ENCODE results near the gene FADS3.

Gene FADS3, protein sequence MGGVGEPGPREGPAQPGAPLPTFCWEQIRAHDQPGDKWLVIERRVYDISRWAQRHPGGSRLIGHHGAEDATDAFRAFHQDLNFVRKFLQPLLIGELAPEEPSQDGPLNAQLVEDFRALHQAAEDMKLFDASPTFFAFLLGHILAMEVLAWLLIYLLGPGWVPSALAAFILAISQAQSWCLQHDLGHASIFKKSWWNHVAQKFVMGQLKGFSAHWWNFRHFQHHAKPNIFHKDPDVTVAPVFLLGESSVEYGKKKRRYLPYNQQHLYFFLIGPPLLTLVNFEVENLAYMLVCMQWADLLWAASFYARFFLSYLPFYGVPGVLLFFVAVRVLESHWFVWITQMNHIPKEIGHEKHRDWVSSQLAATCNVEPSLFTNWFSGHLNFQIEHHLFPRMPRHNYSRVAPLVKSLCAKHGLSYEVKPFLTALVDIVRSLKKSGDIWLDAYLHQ

DNA sequence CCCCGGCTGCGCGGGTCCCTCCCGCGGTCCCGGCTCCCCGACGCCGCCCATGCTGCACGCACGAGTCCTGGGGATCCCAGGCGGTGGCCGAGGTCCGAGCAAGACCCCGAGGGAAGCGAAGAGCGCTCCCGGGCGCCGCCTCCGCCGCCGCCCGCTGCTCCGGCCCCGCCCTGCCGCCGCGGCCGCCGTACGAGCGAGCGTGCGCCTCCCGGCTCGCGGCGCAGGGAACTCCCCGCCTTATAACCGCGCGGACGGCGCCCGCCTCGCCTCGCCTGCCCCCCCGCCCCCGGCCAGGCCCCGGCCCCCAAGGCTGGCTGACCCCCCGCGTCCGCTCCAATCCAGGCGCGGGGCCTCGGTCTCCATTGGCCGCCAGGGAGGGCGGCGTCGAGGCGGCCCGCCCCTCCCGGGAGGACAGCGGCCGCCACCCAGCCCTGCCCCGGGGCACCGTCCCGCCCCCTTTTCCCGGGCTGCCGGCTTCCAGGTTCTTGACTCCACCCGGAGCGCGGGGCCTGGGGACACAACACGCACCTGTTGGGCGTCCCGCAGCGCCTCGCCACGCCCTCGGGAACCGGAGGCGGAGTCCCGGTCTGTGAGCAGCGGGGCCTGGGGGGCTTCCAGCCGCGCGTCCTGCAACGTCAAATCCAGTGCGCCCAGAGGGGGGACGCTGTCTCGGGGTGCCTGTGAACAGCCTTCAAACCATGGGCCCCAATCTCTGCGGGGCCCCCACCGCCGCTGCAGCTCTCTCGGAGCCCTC, at the start of gene FADS3:
TSS of gene FADS3 (minus strand) at position 215 of the 754 bp plus-strand sequence. CDS start at position 51, 164 bp downstream.
- peak within 1 kb of the TSS; percentile 66 for H2AFZ ChIP-seq (ENCODE audit: low read depth, low read length)
- DNase-seq: peak; percentile 76

DNA sequence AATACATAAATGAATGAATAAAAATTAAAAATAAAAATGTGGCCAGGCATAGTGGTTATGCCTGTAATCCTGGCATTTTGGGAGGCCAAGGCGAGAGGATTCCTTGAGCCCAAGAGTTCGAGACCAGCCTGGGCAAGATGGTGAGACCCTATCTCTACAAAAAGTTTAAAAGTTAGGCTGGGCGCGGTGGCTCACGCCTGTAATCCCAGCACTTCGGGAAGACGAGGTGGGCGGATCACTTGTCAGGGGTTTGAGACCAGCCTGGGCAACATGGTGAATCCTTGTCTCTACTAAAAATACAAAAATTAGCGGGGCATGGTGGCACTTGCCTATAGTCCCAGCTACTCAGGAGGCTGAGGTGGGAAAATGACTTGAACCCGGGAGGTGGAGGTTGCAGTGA, 49.1 kb upstream of the FADS3 start:
- H3K27ac ChIP-seq (ENCODE audit: low read length): no peak overlapping the region
- H3K79me2 ChIP-seq (ENCODE audit: insufficient read depth, low read length): no peaks in the 10 kb centered on the region
- peaks cover 2% of the 10 kb centered on the region for H3K9me3 ChIP-seq (ENCODE audit: insufficient read depth, low read length, severe bottlenecking)
- no peaks in the 10 kb centered on the region for H3K4me1 ChIP-seq (ENCODE audit: insufficient read depth, low read length)
- H3K9ac ChIP-seq (ENCODE audit: low read depth, low read length): no peak overlapping the region
- H2AFZ ChIP-seq (ENCODE audit: low read depth, low read length): no peak overlapping the region
- ATAC-seq (ENCODE audit: insufficient read depth, low read depth) (no peak), DNase-seq (no peak)
- no peak overlapping the region for H3K4me2 ChIP-seq (ENCODE audit: insufficient read depth, low read length)
- no peaks in the 10 kb centered on the region for H3K36me3 ChIP-seq (ENCODE audit: insufficient read depth, low read length)
- TF ChIP-seq EZH2 (IDR thresholded peaks at IDR 0.05; ENCODE audit: borderline replicate concordance, low read depth, low read length, severe bottlenecking): no peak
- TF ChIP-seq, protein P1, sequence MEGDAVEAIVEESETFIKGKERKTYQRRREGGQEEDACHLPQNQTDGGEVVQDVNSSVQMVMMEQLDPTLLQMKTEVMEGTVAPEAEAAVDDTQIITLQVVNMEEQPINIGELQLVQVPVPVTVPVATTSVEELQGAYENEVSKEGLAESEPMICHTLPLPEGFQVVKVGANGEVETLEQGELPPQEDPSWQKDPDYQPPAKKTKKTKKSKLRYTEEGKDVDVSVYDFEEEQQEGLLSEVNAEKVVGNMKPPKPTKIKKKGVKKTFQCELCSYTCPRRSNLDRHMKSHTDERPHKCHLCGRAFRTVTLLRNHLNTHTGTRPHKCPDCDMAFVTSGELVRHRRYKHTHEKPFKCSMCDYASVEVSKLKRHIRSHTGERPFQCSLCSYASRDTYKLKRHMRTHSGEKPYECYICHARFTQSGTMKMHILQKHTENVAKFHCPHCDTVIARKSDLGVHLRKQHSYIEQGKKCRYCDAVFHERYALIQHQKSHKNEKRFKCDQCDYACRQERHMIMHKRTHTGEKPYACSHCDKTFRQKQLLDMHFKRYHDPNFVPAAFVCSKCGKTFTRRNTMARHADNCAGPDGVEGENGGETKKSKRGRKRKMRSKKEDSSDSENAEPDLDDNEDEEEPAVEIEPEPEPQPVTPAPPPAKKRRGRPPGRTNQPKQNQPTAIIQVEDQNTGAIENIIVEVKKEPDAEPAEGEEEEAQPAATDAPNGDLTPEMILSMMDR (IDR thresholded peaks at IDR 0.05; ENCODE audit: borderline replicate concordance, extremely low read depth, low read length, poor library complexity, severe bottlenecking): no peak
- H3K27me3 ChIP-seq (ENCODE audit: insufficient read depth, low read length, poor library complexity): peaks cover 7% of the 10 kb centered on the region
- H3K4me3 ChIP-seq (ENCODE audit: low read depth in 1 of 2, low read length in 2 of 2): no peak overlapping the region
- H4K20me1 ChIP-seq (ENCODE audit: insufficient read depth, low read length): no peaks in the 10 kb centered on the region

More for the DNA sequence above, at the start of gene FADS3:
- peaks cover 3% of the 10 kb centered on the region; the same call in 1 of the 2 replicates for H4K20me1 ChIP-seq (ENCODE audit: insufficient read depth, low read length)
- peaks cover 4% of the 10 kb centered on the region for H3K27me3 ChIP-seq (ENCODE audit: insufficient read depth, low read length, poor library complexity)
- H3K4me3 ChIP-seq (ENCODE audit: low read depth in 1 of 2, low read length in 2 of 2): peak within 1 kb of the TSS; percentile 16 to 59; a peak in 3 of 4 replicates
- H3K27ac ChIP-seq (ENCODE audit: low read length): no peak within 1 kb of the TSS; the same call in 1 of the 2 replicates
- H3K9ac ChIP-seq (ENCODE audit: low read depth, low read length): peak within 1 kb of the TSS; percentile 62
- H3K79me2 ChIP-seq (ENCODE audit: insufficient read depth, low read length): no peaks in the 10 kb centered on the region
- TF ChIP-seq, protein P1 (IDR thresholded peaks at IDR 0.05; ENCODE audit: borderline replicate concordance, extremely low read depth, low read length, poor library complexity, severe bottlenecking): no peak
- TF ChIP-seq EZH2 (IDR thresholded peaks at IDR 0.05; ENCODE audit: borderline replicate concordance, low read depth, low read length, severe bottlenecking): no peak
- H3K9me3 ChIP-seq (ENCODE audit: insufficient read depth, low read length, severe bottlenecking): no peaks in the 10 kb centered on the region
- H3K4me1 ChIP-seq (ENCODE audit: insufficient read depth, low read length): peaks cover 22% of the 10 kb centered on the region
- H3K36me3 ChIP-seq (ENCODE audit: insufficient read depth, low read length): no peaks in the 10 kb centered on the region
- peak within 1 kb of the TSS; percentile 86 for H3K4me2 ChIP-seq (ENCODE audit: insufficient read depth, low read length)
- ATAC-seq (ENCODE audit: insufficient read depth, low read depth): peak; percentile 82

DNA sequence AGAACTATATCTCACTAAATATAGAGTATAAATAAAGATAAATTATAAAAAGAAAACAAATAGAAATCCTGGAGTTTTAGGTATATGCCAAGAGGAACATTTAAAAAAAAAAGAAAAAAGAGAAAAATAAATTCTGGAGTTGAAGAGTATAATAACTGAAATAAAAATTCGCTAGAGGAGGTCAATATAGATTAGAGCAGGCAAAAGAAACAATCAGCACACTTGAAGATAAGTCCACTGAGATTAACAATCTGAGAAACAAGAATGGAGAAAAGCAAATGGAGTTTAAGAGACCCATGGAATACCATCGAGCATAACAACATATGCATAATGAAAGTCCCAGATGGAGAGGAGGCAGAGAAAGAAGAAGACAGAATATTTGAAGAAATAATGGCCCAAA, 44.5 kb upstream of the FADS3 start:
- no peak overlapping the region for H2AFZ ChIP-seq (ENCODE audit: low read depth, low read length)
- no peaks in the 10 kb centered on the region for H3K79me2 ChIP-seq (ENCODE audit: insufficient read depth, low read length)
- TF ChIP-seq, protein P1 (IDR thresholded peaks at IDR 0.05; ENCODE audit: borderline replicate concordance, extremely low read depth, low read length, poor library complexity, severe bottlenecking): no peak
- no peak for TF ChIP-seq EZH2 (IDR thresholded peaks at IDR 0.05; ENCODE audit: borderline replicate concordance, low read depth, low read length, severe bottlenecking)
- H4K20me1 ChIP-seq (ENCODE audit: insufficient read depth, low read length): no peaks in the 10 kb centered on the region
- H3K9ac ChIP-seq (ENCODE audit: low read depth, low read length): no peak overlapping the region
- no peaks in the 10 kb centered on the region for H3K36me3 ChIP-seq (ENCODE audit: insufficient read depth, low read length)
- no peaks in the 10 kb centered on the region for H3K4me1 ChIP-seq (ENCODE audit: insufficient read depth, low read length)
- H3K27me3 ChIP-seq (ENCODE audit: insufficient read depth, low read length, poor library complexity): no peaks in the 10 kb centered on the region
- no peak for ATAC-seq (ENCODE audit: insufficient read depth, low read depth)
- no peak overlapping the region for H3K4me3 ChIP-seq (ENCODE audit: low read depth in 1 of 2, low read length in 2 of 2)
- no peak overlapping the region for H3K4me2 ChIP-seq (ENCODE audit: insufficient read depth, low read length)
- H3K9me3 ChIP-seq (ENCODE audit: insufficient read depth, low read length, severe bottlenecking): peaks cover 2% of the 10 kb centered on the region
- no peak overlapping the region for H3K27ac ChIP-seq (ENCODE audit: low read length)
- no peak for DNase-seq
